Measurements from ENCODE around the gene LRRC46.
A peak's percentile ranks its signal among the peaks of the same experiment; 100 is the strongest.

The LRRC46 gene

GRCh38 chr17:47870056-47870455 lies 38.6 kb downstream of the LRRC46 start:
- no peak for DNase-seq (ENCODE audit: low spot score)
- ChIA-PET POLR2A (ENCODE audit: low non-redundant PET) (no interaction called here), CTCF (interaction anchor here (0.5 to 0.9 kb wide), 2 partner anchors 19 to 462 kb away, joined by 3 read pairs; partner anchors contain the start of gene SP6)
- TF ChIP-seq, protein P1, sequence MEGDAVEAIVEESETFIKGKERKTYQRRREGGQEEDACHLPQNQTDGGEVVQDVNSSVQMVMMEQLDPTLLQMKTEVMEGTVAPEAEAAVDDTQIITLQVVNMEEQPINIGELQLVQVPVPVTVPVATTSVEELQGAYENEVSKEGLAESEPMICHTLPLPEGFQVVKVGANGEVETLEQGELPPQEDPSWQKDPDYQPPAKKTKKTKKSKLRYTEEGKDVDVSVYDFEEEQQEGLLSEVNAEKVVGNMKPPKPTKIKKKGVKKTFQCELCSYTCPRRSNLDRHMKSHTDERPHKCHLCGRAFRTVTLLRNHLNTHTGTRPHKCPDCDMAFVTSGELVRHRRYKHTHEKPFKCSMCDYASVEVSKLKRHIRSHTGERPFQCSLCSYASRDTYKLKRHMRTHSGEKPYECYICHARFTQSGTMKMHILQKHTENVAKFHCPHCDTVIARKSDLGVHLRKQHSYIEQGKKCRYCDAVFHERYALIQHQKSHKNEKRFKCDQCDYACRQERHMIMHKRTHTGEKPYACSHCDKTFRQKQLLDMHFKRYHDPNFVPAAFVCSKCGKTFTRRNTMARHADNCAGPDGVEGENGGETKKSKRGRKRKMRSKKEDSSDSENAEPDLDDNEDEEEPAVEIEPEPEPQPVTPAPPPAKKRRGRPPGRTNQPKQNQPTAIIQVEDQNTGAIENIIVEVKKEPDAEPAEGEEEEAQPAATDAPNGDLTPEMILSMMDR (conservative IDR thresholded peaks at IDR 0.05; ENCODE audit: low read depth): no peak
- no peak overlapping the region for H3K27ac ChIP-seq

- CTCF ChIA-PET: interaction anchor here (1.0 to 1.5 kb wide), 2 partner anchors 27 to 28 kb away, joined by 4 read pairs; no protein-coding TSS in a partner anchor
- POLR2A ChIA-PET (ENCODE audit: low non-redundant PET): no interaction called here
- no peak overlapping the region for H3K27ac ChIP-seq
- DNase-seq (ENCODE audit: low spot score): no peak
- TF ChIP-seq, protein P1 (conservative IDR thresholded peaks at IDR 0.05; ENCODE audit: low read depth): no peak
These were observed 39.6 kb downstream of the LRRC46 start for GRCh38 chr17:47871048-47871447.

DNA sequence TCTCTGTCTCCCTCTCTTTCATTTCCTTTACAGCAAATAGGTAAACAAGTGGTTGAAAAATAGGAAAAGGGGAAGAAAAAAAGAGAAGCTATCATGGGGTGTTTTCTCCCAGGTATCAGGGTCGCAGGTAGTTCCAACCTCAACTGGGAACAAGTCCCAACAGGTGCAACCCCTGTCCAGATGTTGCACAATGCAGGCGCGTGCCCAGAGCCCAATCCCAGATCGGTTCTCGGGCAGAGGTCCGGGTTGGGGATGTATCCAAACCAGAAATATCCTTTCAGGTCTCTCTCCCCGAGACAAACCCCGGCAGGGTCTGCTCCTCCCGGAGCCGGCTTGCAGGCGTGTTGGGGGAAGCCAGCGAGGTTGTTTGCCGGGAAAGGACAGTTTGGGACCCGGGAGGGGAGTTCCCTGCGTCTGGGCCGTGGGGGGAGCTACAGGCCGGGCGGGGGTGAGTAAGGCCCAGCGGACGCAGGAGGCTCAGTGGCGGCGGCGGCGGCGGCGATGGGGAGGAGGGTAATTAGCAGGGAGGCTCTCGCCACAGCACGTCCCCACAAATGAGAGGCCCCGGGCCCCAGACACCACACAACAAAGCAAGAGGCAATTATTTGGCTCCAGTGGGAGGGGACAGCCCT lies 40.7 kb downstream of the LRRC46 start:
- ChIA-PET CTCF (interaction anchor here (0.7 to 2.1 kb wide), 4 partner anchors 17 to 84 kb away, joined by 3 to 8 read pairs (median 4); no protein-coding TSS in a partner anchor), POLR2A (ENCODE audit: low non-redundant PET) (no interaction called here)
- TF ChIP-seq, protein P1 (conservative IDR thresholded peaks at IDR 0.05; ENCODE audit: low read depth): no peak
- DNase-seq (ENCODE audit: low spot score): no peak
- peak overlapping the region; percentile 30; the same call in 1 of the 2 replicates for H3K27ac ChIP-seq

- POLR2A ChIA-PET (ENCODE audit: low non-redundant PET): no interaction called here
- TF ChIP-seq, protein P1 (conservative IDR thresholded peaks at IDR 0.05; ENCODE audit: low read depth): no peak
- no peak for DNase-seq (ENCODE audit: low spot score)
- peak overlapping the region; percentile 30; the same call in 1 of the 2 replicates for H3K27ac ChIP-seq
- CTCF ChIA-PET: interaction anchor here (1.0 to 2.1 kb wide), 2 partner anchors 17 to 25 kb away, joined by 3 to 8 read pairs; no protein-coding TSS in a partner anchor
These were observed 41.2 kb downstream of the LRRC46 start for GRCh38 chr17:47872651-47873161.

- CTCF ChIA-PET: interaction anchor here (1.0 to 2.1 kb wide), 2 partner anchors 16 to 26 kb away, joined by 3 to 8 read pairs; no protein-coding TSS in a partner anchor
- POLR2A ChIA-PET (ENCODE audit: low non-redundant PET): no interaction called here
- TF ChIP-seq, protein P1 (conservative IDR thresholded peaks at IDR 0.05; ENCODE audit: low read depth): no peak
- no peak for DNase-seq (ENCODE audit: low spot score)
- H3K27ac ChIP-seq: no peak overlapping the region
These were observed 42.0 kb downstream of the LRRC46 start for GRCh38 chr17:47873200-47874090.
